T1000 (cell line): ENCODE measurements around the gene BATF.

ENCODE experiments used
- DNase-seq: peaks from one replicate; lab custom pipeline; 2025; ENCODE audit warnings: mixed read lengths; lab: John Stamatoyannopoulos, UW

The BATF gene

DNA sequence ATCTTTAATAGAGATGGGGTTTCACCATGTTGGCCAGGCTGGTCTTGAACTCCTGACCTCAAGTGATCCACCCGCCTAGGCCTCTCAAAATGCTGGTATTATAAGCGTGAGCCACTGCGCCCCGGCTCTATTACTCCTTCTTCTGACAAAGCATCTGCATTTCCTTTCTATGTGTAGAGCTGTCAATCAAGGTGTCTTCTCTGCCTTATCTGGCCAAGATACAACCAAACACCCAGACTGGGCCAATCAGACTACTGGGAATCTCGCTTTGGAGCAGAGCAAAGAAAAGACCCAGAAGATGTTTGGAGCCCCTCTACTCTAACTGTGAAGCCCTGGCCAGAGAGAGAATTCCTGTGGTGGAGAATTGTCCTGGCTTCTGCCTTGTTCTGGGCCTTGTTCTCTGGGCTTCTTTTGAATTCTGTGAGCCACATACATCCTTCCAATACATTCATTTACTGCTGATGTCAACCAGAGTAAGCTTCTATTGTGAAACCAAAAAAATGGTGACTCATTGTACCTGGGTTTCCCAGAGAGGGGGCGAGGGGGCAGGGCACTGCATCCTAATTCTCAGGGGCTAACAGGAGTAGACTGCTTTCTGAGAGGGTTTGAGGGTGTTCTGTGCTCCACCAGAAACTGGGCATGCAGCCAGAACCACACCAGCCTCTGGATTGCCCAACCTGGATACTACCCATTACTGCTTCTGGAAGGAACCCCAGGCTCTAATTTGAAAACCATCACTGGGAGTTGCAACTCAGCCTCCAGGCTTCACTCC lies 37.4 kb downstream of the BATF start:
- peak; percentile 26 for DNase-seq

DNA sequence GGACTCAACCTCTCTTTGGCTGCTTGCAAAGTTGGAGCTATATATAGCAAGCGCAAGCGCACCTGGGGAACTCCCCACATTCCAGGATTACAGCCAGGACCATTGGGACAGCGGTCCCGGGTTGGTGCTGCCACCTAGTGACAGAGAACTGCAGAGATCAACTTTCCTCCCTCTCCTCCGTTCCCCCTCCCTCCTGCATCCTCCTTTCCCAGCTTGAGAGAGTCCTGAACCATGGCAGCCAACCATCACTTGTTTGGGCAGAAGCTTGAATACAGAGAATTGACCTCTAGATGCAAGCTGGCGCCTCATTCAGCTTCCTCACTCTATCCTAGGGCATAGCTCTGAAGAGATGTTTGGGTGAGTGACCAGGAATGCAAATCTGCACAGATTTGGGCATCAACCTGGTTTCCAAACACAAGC lies 38.8 kb downstream of the BATF start:
- peak; percentile 67 for DNase-seq

DNA sequence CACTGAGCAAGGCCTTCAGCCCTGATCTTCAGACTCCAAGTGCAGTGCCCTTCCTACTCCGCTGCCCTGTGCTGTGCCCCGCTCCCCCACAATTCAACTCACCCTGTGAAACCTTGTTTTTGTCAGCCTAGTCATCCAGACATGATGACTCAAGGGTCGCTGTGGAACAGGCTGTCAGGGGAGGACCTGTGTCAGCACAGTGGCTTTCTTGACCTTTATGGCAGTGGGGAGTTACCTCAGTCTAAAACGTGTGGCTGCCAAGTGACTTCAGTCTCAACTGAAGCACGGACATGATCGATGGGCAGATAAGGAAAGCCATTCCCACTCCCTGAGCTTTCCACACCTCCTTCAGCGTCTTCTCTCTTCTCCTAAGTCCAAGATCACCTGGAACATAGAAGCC lies 39.8 kb downstream of the BATF start:
- no peak for DNase-seq

DNA sequence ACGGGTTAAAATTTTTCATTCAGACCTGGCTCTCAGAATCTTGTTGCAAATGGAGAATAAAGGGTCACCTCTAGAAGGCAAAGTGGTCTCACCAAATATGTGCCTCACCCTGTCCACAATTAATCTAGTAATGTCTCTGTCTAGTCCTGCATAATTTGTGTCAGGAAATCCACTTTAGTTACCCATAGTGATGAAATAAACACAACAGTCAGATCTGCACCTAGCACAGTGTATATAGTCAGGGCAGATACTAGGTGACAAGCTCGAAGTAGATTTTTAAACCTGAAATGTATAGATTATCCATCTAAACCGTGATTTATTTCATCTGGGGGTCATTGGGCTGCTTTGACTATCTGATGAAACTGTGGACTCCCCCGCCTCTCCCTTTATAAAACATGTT lies 40.2 kb downstream of the BATF start:
- DNase-seq, result no peak

DNA sequence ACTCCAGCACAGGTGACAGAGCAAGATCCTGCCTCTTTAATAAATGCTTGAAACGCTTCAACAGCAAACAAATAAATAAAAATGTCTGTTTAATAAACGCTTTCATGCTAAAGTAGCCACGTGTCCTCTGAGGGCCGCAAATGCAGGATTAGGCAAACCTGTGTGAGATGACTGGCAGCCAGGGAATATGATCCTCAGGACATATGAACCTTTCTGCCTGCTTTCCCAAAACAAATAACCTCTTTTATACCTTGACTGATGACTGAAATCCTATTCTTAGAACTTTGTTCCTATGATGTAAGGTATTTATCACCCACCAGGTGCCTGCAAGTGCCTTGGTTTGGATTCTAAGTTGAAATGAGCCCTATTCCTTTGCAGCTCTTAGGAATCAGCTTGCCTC lies 41.7 kb downstream of the BATF start:
- DNase-seq, result no peak

DNA sequence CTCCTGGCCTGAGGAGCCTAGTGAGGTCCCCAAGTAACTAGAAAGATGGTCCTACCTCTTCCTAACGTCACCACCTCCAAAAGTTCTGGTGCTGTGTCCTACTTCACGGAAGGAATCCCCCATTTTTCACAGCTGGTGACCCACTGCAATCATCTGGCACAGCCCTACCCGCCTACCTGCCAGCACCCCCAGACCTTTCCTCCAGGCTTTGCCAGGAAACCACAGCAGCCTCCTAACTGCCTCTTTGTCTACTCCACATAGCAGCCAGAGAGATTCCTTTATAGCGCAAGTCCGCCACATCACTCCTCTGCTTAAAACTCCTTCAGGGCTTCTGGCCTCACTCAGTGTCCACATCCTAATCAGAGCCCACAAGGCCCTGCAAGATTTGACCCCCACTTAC lies 42.8 kb downstream of the BATF start:
- no peak for DNase-seq

DNA sequence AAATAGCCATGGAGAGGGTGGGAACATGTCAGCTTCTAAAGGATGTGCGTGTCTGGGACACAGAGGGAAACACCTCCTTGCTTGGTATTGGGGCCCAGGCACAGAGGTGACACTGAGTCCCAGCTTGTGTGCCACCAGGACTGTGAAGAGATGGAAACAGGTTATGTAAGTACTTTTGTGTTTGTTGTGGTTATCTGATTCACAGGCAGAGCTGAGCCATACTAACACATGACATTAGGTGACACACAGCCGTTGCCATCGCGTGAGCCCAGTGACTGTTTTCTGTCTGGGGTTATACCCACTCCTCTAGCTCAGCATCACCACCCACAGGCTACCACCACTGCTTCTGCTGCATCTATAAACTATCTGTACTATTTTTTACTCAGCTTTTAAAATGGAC lies 44.1 kb downstream of the BATF start:
- no peak for DNase-seq

DNA sequence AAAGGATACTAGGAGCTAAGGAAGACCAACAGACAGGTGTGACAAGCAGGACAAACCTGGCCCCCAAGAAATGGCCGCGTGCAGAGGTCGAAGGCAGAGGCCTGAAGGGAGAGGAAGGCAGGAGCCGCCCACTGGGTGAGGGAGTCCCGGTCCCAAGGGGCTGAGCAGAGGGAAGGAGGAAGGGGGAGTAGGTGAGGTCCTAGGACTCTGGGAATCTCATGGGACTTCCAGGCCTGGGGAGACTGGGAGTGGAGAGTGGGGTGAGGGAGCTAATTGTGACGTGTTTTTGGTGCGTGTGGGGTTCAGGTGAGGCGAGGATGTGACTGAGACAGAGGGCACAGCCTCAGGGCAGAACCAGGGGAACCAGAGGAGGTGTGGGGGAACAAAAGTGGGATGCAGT lies 44.5 kb downstream of the BATF start:
- no peak for DNase-seq

DNA sequence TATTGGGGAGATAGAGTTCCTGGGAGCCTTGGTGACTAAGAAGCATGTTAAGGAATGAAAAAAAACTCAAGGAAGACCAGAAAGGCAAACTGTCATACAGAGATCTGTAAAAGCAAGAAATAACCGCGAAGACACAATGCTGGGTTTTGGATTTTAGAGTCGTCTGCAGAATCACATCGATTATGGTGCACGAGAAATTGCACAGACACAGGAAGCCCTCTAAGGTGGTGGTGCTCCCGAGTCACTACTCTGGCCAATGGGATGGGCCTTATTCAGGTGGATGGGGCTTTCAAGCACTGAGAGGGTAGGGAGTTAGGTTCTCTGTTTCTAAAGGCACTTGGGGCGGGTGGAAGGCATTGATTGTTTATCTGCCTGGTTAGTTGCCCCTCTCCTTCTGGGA lies 45.9 kb downstream of the BATF start:
- no peak for DNase-seq

DNA sequence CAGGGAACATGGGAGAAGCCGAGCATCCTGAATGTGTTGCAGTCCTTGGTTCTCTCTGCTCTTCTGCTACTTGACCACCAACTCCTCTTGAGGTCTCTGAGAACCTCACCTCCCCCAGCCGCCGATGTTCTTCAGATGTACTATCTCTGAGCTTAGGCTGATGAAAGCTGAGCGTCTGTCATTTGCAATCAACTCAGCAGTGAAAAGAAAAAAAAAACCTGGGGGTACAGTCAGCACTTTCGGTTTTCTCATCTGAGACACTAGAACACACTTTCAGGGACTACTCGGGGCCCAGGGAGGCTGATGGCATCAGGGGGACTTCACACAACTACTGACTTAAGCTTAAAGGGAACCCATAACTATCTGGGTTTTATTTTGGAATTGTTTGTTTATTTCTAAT lies 46.5 kb downstream of the BATF start:
- no peak for DNase-seq

DNA sequence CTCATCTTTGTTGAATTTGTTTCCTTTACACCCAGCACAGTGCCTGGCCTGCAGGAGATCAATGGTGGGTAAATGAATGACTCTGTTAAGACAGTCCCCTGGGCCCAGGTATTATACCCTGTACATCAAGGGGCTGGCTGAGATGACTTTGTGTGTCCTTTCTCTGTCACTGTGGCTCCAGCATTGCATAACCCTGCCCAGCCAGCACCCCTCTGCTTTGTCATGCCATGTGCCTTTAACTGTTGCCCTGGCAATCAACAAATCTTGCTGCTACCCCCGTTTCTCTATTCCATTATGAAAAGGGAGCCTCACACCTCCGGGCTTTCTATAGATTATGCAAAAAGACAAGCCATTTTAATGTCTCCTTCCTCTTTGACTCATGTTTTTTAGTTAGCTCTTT lies 48.5 kb downstream of the BATF start:
- no peak for DNase-seq

DNA sequence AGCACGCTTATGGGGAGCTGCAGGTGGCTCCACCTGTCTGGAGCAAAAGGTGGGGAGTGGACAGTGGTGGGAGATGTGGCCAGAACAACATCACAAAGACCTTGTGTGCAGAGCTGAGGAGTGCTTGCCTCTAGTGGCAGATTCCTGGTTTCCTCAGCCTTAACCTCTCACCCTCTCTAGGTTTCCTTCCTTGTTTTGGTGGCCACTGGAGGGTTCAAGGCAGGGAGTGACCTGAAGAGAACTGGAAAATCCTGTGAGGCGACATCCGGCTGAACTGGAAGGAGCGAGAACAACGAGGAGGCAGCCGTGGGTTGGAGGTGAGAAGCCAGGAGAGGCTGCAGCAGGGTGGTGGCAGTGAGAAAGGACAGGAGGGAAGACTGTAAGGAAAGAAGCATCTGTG lies 49.8 kb downstream of the BATF start:
- DNase-seq, result no peak

DNA sequence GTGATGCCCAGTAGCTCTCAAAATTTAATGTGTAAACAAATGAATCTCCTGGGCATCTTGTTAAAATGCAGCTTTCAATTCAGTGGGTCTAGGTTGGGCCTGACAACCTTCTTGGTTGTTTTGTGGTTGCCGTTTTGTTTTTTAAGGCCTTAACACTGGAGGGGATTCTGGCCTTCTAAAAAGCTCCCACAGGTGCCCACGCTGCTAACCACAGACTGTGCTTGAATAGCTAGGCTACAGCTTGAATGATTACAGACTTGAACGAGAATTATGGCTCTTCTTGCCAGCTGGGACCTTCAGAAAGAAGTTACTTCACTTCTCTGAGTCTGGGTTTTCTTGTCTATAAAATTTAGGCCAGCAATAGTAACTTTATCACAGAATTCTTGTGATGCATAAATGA lies 54.8 kb downstream of the BATF start:
- DNase-seq, result no peak

DNA sequence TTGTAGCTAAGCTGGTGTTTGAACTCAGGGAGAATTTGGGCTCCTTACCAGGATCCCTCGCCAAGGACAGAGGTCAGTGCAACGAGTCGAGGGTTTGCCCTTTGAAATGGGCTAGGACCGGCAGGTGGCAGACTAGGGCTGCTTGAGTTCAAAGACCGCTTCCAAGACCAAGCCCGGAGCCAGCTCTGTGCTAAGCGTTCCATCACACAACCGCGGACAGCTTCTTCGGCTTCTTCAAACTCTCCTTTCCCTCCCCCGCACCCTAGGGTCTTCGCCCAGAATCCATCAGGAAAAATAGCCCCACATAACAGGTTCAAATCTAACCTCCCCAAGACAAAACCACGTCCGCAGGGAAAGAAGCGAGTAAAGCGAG lies 55.4 kb downstream of the BATF start:
- peak; percentile 62 for DNase-seq

DNA sequence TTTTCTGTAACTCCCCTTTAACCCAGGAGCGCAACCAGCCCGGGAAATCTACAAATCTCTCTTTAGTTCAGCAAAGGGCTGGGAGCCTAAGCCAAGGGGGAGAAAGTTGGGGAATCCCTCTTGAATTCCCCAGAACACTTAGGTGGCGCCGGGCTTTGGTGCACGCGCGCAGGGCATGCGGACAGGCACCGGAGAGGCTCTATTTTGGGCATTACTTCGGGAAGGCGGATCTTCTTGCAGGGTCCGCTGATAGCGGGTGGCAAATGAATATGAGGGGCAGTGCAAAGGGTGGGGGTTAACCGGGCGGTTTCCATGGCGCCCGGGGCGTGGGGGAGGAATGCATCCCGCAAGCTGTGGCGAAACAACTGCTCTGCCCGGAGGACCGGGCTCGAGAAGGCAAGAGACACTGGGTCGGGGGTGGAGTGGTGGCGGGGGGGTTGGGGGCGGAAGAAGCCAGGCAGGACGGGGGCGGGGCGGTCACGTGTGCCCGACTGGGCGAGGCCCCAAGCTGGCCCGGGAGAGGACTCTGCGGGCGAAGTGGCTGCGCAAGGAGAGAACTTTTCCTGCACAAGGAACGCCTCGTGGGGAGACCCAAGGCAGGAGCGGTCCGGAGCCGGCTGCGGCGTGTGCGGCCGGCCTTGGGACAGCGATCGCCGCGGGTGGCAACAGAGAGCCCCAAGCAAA lies 56.0 kb downstream of the BATF start, which contains the start of gene FLVCR2:
Gene FLVCR2 (plus strand): TSS at position 519 of the 684 bp plus-strand sequence. CDS start 353 bp downstream, outside the sequence.
- DNase-seq, result peak; percentile 62

DNA sequence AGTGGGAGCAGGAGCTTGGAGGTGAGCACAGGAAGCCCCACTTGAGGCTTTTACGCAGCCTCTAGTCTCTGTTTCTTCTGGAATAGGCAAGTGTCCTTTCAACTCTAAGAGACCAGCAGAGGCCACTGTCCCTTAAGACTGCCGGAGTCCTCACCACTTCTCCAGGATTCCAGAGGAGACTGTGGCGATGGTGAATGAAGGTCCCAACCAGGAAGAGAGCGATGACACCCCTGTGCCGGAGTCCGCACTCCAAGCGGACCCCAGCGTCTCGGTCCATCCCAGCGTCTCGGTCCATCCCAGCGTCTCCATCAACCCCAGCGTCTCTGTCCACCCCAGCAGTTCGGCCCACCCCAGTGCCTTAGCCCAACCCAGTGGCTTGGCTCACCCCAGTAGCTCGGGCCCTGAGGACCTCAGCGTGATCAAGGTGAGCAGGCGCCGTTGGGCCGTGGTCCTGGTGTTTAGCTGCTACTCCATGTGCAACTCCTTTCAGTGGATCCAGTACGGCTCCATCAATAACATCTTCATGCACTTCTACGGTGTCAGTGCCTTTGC lies 56.6 kb downstream of the BATF start:
- no peak for DNase-seq

DNA sequence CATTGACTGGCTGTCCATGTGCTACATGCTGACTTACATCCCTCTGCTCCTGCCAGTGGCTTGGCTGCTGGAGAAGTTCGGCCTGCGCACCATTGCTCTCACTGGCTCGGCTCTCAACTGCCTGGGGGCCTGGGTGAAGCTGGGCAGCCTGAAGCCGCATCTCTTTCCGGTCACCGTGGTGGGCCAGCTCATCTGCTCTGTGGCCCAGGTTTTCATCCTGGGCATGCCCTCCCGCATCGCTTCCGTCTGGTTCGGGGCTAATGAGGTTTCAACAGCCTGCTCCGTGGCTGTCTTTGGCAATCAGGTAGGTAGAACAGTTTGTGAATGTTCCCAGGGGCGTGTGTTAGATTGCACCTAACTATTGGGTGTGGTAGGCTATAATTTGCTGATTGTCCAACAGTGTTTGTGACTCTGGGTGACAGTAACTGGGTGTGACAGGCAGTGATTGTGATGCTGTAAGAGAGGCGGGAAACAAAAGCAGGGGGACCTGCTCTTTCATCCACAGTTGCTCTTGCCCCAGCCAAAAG lies 57.1 kb downstream of the BATF start:
- DNase-seq, result no peak

DNA sequence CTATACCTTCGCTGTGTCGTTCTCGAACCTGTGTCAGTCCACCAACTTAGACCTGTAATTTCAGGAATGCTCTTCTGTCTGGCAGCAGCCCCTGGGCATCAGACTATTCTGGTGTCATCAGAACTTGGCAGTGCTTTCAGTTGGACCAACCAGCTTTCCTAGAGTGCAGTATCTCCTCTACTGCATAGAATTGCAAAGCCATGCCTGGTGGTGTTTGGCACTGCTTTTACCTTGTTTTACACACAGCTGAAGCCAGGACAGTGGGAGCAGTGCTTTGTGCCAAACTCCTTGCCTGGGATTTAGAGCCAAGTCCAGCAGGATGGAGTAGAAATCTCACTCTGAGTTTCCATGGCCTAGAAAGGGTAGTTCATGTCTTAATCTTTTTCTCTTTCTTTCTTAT lies 57.6 kb downstream of the BATF start:
- no peak for DNase-seq

DNA sequence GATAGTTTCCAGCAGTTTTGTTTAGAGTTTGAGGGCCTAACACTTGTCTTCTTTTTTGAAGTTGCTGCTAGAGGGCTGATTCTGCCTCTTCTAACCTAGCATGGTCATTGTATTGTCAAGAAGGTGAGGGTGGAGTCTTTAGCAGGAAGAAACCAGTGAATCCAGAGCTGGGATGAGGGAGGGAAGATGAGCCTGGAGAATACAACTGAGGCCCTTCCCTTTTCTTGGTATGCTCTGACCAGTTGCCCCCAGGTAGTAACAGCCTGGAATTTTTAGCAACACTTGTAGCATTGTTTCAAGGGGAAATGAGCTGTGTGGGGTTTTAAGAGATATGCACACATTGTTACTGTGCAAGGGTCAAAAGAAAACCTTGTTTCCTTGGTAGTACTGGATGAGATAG lies 65.1 kb downstream of the BATF start:
- DNase-seq, result no peak

DNA sequence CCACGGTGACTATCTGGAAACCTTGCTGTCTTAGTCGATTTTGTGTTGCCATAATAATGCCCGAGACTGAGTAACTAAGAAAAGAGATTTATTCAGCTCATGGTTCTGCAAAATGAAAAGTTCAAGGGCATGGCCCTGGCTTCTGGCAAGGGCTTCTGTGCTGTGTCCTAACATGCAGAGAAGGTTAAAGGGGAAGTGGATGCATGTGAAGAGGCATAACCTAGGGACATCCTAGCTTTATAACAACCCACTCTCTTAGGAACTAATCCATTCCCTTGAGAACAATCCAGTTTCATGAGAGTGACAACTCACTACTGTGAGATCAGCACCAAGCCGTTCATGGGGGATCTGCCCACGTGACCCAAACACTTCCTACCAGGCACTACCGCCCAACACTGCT lies 67.7 kb downstream of the BATF start:
- no peak for DNase-seq

DNA sequence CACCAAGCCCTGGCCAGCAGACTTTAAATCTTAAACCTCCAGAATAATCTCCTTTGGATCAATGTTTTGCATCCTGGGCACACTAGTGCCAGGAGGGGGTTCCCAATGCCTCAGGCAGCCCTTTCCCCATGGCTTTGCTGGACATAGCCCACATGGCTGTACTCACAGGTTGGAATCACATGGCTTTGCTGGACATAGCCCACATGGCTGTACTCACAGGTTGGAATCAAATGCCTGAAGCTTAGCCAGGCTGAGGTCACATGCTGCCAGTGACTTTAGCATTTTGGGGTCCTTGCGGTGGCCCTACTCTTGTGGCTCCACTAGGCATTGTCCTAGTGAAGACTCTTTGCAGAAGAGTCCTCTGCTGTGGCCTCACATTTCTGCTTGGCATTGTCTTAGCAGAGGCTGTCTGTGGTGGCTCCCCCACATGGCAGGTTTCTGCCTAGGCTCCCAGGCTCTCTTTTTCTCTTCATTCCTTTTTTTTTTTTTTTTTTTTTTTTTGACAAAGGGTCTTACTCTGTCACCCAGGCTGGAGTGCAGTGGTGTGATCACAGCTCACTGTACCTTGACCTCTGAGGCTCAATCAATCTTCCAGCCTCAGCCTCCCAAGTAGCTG lies 69.2 kb downstream of the BATF start:
- no peak for DNase-seq

DNA sequence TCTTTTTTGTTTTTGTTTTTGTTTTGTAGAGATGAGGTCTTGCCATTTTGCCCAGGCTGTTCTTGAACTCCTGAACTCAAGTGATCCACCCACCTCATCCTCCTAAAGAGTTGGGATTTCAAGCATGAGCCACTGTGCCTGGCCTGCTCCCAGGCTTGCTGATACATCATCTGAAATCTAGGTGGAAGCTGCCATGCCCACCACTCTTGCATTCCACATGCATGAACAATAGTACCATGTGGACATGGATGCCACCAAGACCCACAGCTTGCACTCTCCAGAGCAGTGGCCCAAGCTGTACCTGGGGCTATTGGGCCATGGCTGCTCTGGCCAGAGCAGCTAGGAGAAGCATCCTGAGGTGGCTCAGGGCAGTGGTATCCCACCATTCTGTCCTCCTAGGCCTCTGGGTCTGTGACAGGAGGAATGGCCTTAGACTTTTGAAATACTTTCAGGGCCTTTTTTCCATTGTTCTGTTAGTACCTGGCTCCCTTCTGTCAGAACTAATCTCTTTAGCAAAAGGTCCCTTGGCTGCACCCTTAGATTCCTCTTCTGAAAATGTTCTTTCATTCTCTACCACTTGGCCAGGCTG lies 69.8 kb downstream of the BATF start:
- no peak for DNase-seq
